Measurements from ENCODE around the gene MAP1LC3B.
"Not testable (repeated sequence)": the region's sequence is repeated elsewhere in the genome, so short reads cannot be mapped to it uniquely, and the experiment has no call there.

Gene MAP1LC3B

GRCh38 chr16:87361916-87362619, 30.1 kb upstream of the MAP1LC3B start:
- DNase-seq, result no peak

GRCh38 chr16:87362828-87363559, 29.1 kb upstream of the MAP1LC3B start:
- not testable (repeated sequence) for DNase-seq

GRCh38 chr16:87363771-87364455, 28.2 kb upstream of the MAP1LC3B start:
- DNase-seq, result no peak

GRCh38 chr16:87365021-87365713, 27.0 kb upstream of the MAP1LC3B start:
- DNase-seq, result no peak

- DNase-seq, result no peak
Observed at GRCh38 chr16:87366288-87366687, 25.8 kb upstream of the MAP1LC3B start.

- no peak for DNase-seq
Observed at GRCh38 chr16:87366930-87367329, 25.2 kb upstream of the MAP1LC3B start.

- DNase-seq, result no peak
Observed at GRCh38 chr16:87367529-87367928, 24.6 kb upstream of the MAP1LC3B start.

- no peak for DNase-seq
Observed at GRCh38 chr16:87368029-87368770, 23.9 kb upstream of the MAP1LC3B start.

- no peak for DNase-seq
Observed at GRCh38 chr16:87369117-87369765, 22.9 kb upstream of the MAP1LC3B start.

- no peak for DNase-seq
Observed at GRCh38 chr16:87369796-87370719, 22.1 kb upstream of the MAP1LC3B start.

- no peak for DNase-seq
Observed at GRCh38 chr16:87371261-87371866, 20.8 kb upstream of the MAP1LC3B start.

- no peak for DNase-seq
Observed at GRCh38 chr16:87372305-87372704, 19.8 kb upstream of the MAP1LC3B start.

- DNase-seq, result no peak
Observed at GRCh38 chr16:87374313-87374712, 17.8 kb upstream of the MAP1LC3B start.

- no peak for DNase-seq
Observed at GRCh38 chr16:87375426-87376135, 16.6 kb upstream of the MAP1LC3B start.

GRCh38 chr16:87376660-87377059, 15.5 kb upstream of the MAP1LC3B start:
- DNase-seq, result no peak

- DNase-seq, result not testable (repeated sequence)
Observed at GRCh38 chr16:87379312-87379752, 12.8 kb upstream of the MAP1LC3B start.

GRCh38 chr16:87380403-87380802, 11.7 kb upstream of the MAP1LC3B start:
- no peak for DNase-seq

- DNase-seq, result no peak
Observed at GRCh38 chr16:87380881-87381280, 11.3 kb upstream of the MAP1LC3B start.

GRCh38 chr16:87382023-87382785, 9.9 kb upstream of the MAP1LC3B start:
- no peak for DNase-seq
